GM12864 (cell line): ENCODE results near the gene DCHS1.

Experiments
- DNase-seq: peaks from one replicate; pipeline ENCODE4 v3.0.0-alpha.2; 2011; ENCODE audit warnings: low read depth
- H3K4me3 ChIP-seq: 2 replicates; pipeline ENCODE4 v1.5.1; 2011; ENCODE audit warnings: mild to moderate bottlenecking, low read depth, low read length, control low read depth
- TF ChIP-seq, protein P1 (sequence below): IDR thresholded peaks from 2 replicates; pipeline ENCODE4 v1.5.1; 2011; ENCODE audit warnings: low read depth, mild to moderate bottlenecking, moderate library complexity, low read length, control low read depth, inconsistent platforms; ENCODE audit errors: missing control alignments

Gene DCHS1

DNA sequence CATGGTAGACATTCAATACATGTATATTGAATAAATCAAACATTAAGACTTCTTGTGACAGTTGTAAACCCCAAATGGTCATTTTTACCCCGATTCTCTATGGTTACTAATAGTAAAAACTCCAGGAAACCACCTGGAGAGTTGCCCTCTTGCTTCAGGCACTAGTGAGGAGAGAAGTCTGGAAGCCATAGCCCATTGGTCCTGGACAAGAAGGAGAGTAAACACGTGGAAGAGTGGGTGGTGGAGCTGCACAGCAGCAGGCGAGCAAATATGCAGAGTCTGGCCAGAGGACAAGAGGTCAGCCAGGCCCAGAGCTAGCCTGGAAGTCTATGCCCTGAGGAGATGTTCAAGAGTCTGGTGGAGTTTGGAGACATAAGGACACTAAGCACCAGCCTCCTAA lies 17.7 kb downstream of the DCHS1 start:
- no peak overlapping the region for H3K4me3 ChIP-seq
- DNase-seq = no peak
- TF ChIP-seq, protein P1, sequence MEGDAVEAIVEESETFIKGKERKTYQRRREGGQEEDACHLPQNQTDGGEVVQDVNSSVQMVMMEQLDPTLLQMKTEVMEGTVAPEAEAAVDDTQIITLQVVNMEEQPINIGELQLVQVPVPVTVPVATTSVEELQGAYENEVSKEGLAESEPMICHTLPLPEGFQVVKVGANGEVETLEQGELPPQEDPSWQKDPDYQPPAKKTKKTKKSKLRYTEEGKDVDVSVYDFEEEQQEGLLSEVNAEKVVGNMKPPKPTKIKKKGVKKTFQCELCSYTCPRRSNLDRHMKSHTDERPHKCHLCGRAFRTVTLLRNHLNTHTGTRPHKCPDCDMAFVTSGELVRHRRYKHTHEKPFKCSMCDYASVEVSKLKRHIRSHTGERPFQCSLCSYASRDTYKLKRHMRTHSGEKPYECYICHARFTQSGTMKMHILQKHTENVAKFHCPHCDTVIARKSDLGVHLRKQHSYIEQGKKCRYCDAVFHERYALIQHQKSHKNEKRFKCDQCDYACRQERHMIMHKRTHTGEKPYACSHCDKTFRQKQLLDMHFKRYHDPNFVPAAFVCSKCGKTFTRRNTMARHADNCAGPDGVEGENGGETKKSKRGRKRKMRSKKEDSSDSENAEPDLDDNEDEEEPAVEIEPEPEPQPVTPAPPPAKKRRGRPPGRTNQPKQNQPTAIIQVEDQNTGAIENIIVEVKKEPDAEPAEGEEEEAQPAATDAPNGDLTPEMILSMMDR = no peak

GRCh38 chr11:6636480-6636879 lies 19.1 kb downstream of the DCHS1 start:
- TF ChIP-seq, protein P1 = no peak
- DNase-seq = no peak
- H3K4me3 ChIP-seq = no peak overlapping the region

GRCh38 chr11:6635082-6635932 lies 20.3 kb downstream of the DCHS1 start:
- DNase-seq = no peak
- no peak overlapping the region for H3K4me3 ChIP-seq
- TF ChIP-seq, protein P1 = no peak

DNA sequence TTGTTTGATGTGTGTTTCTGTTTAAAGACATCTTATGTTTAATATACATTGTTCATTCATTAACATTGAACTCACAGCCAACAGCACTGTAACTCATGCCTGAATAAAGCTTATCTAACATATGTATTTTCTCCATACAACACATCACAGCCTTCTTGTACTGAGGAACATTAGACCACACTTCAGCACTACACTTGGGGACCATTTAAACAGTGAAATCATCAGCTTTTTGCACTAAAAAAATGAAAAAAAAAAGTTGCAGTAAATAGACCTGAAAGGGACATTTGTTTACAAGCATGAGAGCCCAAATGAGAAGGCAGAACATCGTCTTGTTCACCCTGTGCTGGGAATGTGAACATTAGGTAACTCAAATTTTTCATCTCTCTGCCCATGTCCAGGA lies 21.1 kb downstream of the DCHS1 start:
- DNase-seq = no peak
- H3K4me3 ChIP-seq = no peak overlapping the region
- TF ChIP-seq, protein P1 = no peak

GRCh38 chr11:6633422-6634408 lies 21.9 kb downstream of the DCHS1 start:
- TF ChIP-seq, protein P1 = no peak
- no peak for DNase-seq
- H3K4me3 ChIP-seq = no peak overlapping the region

DNA sequence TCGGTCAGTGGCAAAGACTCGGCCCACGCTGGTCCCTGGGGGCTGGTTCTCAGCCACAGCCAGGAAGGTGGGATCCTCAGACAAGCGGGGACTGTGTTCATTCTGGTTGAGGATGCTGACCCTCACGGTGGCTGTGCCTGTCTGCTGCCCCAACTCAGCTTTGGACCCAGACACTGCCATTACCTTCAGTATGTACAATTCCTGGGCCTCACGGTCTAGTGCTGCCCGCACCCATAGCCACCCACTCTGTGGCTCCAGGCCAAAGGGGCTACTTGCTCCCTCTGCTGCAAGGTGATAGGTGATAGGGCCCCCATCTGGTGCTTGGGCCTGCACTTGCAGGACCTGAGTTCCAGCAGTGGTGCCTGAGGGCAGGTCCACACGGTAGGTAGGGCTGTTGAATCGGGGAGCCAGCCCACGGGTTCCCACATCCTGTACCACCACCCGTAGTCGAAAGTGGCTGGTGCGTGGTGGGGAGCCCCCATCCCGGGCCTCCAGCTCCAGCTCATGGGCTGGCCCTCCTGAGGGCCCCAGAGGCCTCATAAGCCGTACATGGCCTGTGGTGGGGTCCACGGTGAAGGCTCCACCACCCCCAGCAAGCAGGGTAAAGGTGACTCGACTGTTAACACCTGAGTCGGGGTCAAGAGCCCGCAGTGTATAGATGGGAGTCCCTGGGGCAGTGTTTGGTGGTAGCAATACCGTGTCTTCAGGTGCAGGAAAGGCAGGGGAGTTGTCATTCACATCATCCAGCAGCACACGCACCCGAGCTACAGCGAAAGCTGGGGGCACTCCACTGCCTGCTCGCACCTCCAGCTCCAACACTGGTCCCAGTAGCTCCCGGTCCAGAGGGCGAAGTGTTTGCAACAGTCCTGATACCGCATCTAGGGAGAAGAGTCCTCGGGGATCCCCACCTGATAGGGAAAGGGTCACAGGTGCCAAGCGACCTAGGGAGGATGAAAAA lies 23.2 kb downstream of the DCHS1 start:
- TF ChIP-seq, protein P1 = no peak
- DNase-seq = no peak
- no peak overlapping the region for H3K4me3 ChIP-seq
